ENCODE measurements around the gene ATP10A.

The ATP10A gene

GRCh38 chr15:25717457-25718168, 145.5 kb downstream of the ATP10A start:
- no peak for FAIRE-seq

GRCh38 chr15:25717127-25717456, 146.0 kb downstream of the ATP10A start:
- no peak for FAIRE-seq

- no peak for FAIRE-seq
Measured at GRCh38 chr15:25716414-25717126, 146.6 kb downstream of the ATP10A start.

GRCh38 chr15:25715536-25716413, 147.4 kb downstream of the ATP10A start:
- FAIRE-seq, result no peak

GRCh38 chr15:25714538-25714840, 148.6 kb downstream of the ATP10A start:
- no peak for FAIRE-seq

- no peak for FAIRE-seq
Measured at GRCh38 chr15:25713736-25714537, 149.2 kb downstream of the ATP10A start.

GRCh38 chr15:25712961-25713355, 150.2 kb downstream of the ATP10A start:
- FAIRE-seq, result no peak

- no peak for FAIRE-seq
Measured at GRCh38 chr15:25712192-25712960, 150.8 kb downstream of the ATP10A start.

- no peak for FAIRE-seq
Measured at GRCh38 chr15:25711691-25712090, 151.4 kb downstream of the ATP10A start.

- no peak for FAIRE-seq
Measured at GRCh38 chr15:25711164-25711563, 152.0 kb downstream of the ATP10A start.

GRCh38 chr15:25710184-25710583, 152.9 kb downstream of the ATP10A start:
- FAIRE-seq, result no peak

GRCh38 chr15:25709437-25710159, 153.5 kb downstream of the ATP10A start:
- FAIRE-seq, result no peak

GRCh38 chr15:25708391-25708790, 154.7 kb downstream of the ATP10A start:
- no peak for FAIRE-seq

GRCh38 chr15:25707656-25708365, 155.3 kb downstream of the ATP10A start:
- FAIRE-seq, result no peak

GRCh38 chr15:25706176-25706955, 156.8 kb downstream of the ATP10A start:
- no peak for FAIRE-seq

- FAIRE-seq, result no peak
Measured at GRCh38 chr15:25705433-25706115, 157.6 kb downstream of the ATP10A start.

- FAIRE-seq, result no peak
Measured at GRCh38 chr15:25703726-25704125, 159.4 kb downstream of the ATP10A start.

- FAIRE-seq, result no peak
Measured at GRCh38 chr15:25701721-25702465, 161.2 kb downstream of the ATP10A start.

All from colon (tissue), 2 donors.